ENCODE results near the gene RAMACL.
"Not testable (repeated sequence)": the region's sequence is repeated elsewhere in the genome, so short reads cannot be mapped to it uniquely, and the experiment has no call there.

Gene RAMACL

GRCh38 chr6:166556863-166557322, 29.6 kb downstream of the RAMACL start:
- DNase-seq (ENCODE audit: low read depth in 2 of 2): no peak

- no peak for DNase-seq (ENCODE audit: low read depth in 2 of 2)
Observed at GRCh38 chr6:166556336-166556735, 30.1 kb downstream of the RAMACL start.

GRCh38 chr6:166555086-166555485, 31.4 kb downstream of the RAMACL start:
- DNase-seq (ENCODE audit: low read depth in 2 of 2): no peak

- no peak for DNase-seq (ENCODE audit: low read depth in 2 of 2)
Observed at GRCh38 chr6:166554316-166554715, 32.2 kb downstream of the RAMACL start.

GRCh38 chr6:166553563-166554271, 32.8 kb downstream of the RAMACL start:
- DNase-seq (ENCODE audit: low read depth in 2 of 2): no peak

GRCh38 chr6:166552600-166552999, 33.9 kb downstream of the RAMACL start:
- no peak for DNase-seq (ENCODE audit: low read depth in 2 of 2)

- DNase-seq (ENCODE audit: low read depth in 2 of 2): no peak
Observed at GRCh38 chr6:166551754-166552495, 34.6 kb downstream of the RAMACL start.

GRCh38 chr6:166546653-166547052, 39.8 kb downstream of the RAMACL start:
- no peak for DNase-seq (ENCODE audit: low read depth in 2 of 2)

GRCh38 chr6:166545156-166546034, 41.1 kb downstream of the RAMACL start:
- DNase-seq (ENCODE audit: low read depth in 2 of 2): no peak

GRCh38 chr6:166544296-166544605, 42.2 kb downstream of the RAMACL start:
- DNase-seq (ENCODE audit: low read depth in 2 of 2): no peak

- DNase-seq (ENCODE audit: low read depth in 2 of 2): no peak
Observed at GRCh38 chr6:166543603-166544295, 42.7 kb downstream of the RAMACL start.

- DNase-seq (ENCODE audit: low read depth in 2 of 2): no peak
Observed at GRCh38 chr6:166542580-166542912, 43.9 kb downstream of the RAMACL start.

- no peak for DNase-seq (ENCODE audit: low read depth in 2 of 2)
Observed at GRCh38 chr6:166541876-166542579, 44.5 kb downstream of the RAMACL start.

- no peak for DNase-seq (ENCODE audit: low read depth in 2 of 2)
Observed at GRCh38 chr6:166541366-166541765, 45.1 kb downstream of the RAMACL start.

GRCh38 chr6:166540631-166541331, 45.7 kb downstream of the RAMACL start:
- DNase-seq (ENCODE audit: low read depth in 2 of 2): peak; percentile 6 to 24

- DNase-seq (ENCODE audit: low read depth in 2 of 2): no peak
Observed at GRCh38 chr6:166539543-166539942, 46.9 kb downstream of the RAMACL start.

GRCh38 chr6:166539011-166539385, 47.5 kb downstream of the RAMACL start:
- not testable (repeated sequence) for DNase-seq (ENCODE audit: low read depth in 2 of 2)

- no peak for DNase-seq (ENCODE audit: low read depth in 2 of 2)
Observed at GRCh38 chr6:166538297-166539010, 48.0 kb downstream of the RAMACL start.

- no peak for DNase-seq (ENCODE audit: low read depth in 2 of 2)
Observed at GRCh38 chr6:166534658-166535406, 51.6 kb downstream of the RAMACL start.

Measured in stimulated activated CD8-positive, alpha-beta memory T cell treated with anti-CD3 and anti-CD28 coated beads, Interleukin-7, amount 100 ng/mL, for 1 hour (primary cell).